Stimulated activated CD8-positive, alpha-beta memory T cell treated with anti-CD3 and anti-CD28 coated beads, Interleukin-4, amount 100 ng/mL, for 1 hour (primary cell): ENCODE results near the gene AKNA.

ENCODE experiments used
- DNase-seq, 2 donors: peaks; one replicate each; pipeline ENCODE4 v3.0.0-alpha.2; 2020; ENCODE audit warnings: low read depth in 2 of 2, low spot score in 1 of 2

Gene AKNA

GRCh38 chr9:114308361-114308950, 79.3 kb downstream of the AKNA start:
- DNase-seq = no peak

GRCh38 chr9:114307899-114308267, 79.9 kb downstream of the AKNA start:
- DNase-seq = no peak

DNA sequence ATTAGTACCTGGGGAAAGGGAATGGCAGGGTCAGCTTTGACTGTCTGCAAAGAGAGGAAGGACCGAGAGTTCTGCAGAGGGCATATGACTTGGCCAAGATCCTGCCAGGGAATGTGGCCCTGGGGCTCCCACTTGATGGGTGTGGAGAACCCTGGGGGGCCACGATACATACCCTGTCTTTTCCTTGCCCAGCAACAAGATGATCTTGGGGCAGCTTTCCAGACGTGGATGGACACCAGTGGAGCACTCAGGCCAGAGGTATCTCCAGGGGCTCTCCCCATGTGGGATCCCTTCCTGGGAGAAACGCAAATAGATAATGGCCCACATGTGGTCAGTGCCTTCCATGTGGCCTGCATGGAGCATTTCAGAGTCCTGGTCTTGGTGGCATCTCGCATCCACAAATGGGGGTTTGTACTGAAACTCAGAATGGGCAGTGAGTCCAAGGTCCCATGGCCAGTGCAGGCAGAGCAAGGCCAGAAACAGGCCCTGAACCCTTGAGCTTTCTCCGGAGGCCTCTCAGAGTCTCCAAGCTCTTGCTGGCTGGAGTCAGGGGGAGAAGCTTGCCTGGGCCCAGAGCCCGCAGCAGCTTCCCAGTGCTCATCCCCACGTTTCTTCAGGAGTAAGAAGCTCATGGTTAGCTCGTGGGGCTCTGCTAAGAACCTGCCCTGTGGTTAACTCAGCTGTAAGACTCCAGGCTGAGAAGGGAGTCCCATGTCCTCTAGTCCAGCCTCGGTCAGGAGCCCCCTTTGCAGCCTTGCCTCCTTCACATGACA, 83.2 kb downstream of the AKNA start:
- DNase-seq = no peak

DNA sequence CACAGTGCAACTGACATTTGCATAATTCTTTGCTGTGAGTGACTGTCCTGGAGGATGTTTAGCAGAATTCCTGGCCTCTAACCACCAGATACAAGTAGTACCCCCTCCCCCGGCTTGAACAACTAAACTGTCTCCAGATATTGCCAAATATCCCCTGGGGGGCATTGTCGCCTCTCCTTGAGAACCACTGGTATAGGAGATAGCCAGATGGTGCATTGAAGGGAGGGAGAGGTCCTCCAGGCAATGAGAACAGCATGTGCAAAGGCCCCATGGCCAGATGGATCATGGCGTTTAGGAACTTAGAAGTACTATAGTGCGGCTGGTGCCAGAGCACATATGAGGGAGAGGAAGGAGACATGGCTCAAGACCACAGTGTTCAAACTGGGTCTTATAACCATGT, 83.8 kb downstream of the AKNA start:
- no peak for DNase-seq

DNA sequence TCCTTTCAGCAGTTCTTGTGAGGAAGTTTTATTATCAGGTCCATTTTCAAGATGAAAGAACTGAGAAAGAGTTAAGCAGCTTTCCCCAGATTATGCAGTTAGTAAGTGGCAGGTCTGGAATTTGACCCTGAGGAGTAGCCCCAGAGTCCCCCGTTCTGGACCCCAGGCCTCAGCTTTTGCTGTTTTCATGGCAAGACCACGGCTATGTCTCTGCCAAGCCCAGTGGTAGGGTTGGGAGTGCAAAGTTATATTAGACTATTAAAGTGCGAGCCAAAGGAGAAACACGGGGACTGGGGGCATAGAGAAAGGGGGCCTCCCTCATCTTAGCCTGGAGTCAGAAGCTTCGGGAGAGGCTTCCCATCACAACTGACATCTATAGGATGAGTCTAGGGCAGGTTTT, 84.2 kb downstream of the AKNA start:
- no peak for DNase-seq

GRCh38 chr9:114302727-114303126, 85.1 kb downstream of the AKNA start:
- no peak for DNase-seq

- DNase-seq = no peak
Observed at GRCh38 chr9:114301798-114302565, 85.8 kb downstream of the AKNA start.

DNA sequence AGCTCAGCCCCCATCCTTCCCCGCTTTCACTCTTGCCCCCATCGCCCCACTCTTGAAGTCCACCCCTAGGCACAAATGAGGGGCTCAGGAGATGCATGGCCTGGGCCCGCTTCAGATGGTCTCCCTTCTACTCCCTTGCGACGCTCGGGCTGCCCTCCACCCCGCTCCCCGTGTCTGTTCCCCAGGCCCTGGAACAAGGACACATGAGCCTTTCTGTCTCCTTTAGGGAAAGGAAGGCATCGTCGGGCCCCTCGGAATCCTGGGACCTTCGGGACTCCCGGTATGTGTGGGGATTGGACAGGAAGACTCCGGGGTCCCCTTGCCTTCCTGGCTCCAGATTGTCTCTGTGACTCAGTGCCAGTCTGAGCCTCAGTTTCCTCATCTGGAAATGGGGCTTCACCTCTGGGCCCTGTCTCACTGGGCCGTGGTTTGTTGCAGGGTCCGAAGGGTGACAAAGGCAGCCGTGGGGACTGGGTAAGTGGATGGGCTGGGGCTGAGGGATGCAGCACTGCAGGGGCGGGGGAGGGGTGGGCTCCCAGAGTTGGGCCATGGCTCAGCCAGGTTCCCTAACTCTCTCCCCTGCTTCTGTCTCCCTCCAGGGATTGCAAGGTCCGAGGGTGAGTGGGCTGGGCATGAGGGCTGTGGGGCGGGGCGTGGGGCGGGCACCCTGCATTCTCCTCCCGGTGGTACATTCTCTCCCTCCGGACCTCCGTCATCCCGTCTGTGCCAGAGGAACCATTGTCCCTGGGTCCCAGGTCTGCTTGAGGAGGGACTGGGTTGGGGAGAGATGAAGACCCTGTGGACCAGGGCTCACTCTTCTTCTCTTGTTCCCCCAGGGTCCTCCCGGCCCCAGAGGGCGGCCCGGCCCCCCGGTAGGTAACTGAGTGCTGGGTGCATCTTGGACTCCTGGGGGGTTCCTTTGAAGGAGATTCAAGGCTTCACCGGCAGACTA, 86.7 kb downstream of the AKNA start:
- DNase-seq = no peak

DNA sequence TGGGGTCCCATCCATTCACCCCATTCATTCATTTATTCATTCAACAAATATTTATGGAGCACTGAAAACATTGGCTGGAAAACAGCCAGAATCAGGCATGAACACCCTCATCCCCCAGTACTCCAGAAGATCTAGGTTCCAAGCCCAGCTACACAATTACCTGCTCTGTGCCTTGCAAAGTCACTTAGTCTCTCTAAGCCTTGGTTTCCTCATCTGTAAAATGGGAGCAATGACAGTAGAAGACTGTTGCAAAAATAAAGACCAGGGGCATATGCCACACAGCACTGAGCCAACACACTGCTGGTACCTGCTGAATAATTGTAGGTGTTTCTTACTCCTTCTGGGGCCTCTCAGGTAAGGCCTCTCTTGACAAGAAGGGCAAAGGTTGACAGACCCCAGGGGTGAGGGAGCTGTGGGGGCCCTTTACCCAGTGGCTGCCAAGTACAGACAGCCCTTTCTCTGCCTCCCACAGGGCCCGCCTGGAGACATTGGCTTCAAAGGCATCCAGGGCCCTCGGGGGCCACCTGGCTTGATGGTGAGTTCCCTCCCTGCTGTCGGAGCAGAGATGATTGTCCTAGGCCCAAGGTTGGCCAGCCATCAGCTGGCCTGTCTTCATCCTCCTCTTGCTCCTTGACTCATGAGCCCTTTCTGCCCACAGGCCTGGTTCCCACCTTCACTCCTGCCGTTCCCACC, 87.5 kb downstream of the AKNA start:
- DNase-seq = no peak

DNA sequence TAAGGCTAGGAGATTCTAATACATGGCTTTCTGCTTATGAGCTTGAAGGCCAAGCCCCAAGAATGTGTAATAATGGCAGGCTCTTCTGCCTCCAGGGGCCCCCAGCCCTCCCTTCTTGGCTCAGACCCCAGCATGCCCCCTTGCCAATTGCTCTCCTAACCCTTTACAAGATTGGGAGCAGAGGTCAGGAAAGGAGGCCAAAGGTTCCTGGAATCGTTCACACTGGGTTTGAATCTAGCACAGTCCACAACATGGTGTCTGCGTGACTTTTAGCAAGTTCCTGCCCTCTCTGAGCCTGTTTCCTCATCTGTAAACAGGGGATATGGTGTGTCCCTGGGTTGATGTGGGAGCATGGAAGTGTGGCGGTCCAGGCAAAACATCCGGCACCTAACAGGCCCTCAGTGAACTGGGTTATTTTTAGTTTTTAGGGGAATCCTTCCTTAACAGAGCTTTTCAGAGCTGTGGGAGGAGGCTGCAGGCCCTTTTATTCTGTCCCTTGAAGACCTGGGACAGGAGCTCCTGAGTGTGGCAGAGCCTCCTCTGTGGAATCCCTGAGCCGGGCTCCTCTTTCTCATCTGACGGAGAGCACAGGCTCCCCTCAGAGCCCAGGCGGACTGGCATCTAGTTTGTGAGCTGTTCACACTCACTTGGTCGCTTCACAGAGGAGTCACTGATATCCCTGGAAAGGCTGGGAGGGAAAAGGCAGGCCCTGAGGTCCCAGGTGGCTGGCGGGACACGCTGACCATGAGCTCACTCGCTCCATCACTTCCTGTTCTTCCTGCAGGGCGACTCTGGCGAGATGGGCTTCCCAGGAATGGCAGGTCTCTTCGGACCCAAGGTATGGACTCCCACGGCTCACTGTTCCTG, 88.3 kb downstream of the AKNA start:
- no peak for DNase-seq

DNA sequence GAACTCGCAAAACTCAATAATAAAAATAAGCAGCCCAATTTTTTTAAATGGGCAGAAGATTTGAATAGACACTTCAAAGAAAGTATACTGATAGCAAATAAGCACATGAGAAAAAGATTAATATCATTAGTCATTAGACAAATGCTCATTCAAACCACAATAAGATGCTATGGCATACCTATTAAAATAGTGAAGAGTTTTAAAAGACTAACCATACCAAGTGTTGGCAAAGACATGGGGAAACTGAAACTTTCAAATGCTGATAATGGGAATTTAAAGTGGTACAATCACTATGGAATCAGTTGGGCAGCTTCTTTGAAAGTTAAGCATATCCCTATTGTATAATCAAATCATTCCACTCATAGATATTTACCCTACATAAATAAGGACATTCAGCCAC, 91.4 kb downstream of the AKNA start:
- DNase-seq = no peak

- DNase-seq = no peak
Observed at GRCh38 chr9:114294664-114295063, 93.1 kb downstream of the AKNA start.

DNA sequence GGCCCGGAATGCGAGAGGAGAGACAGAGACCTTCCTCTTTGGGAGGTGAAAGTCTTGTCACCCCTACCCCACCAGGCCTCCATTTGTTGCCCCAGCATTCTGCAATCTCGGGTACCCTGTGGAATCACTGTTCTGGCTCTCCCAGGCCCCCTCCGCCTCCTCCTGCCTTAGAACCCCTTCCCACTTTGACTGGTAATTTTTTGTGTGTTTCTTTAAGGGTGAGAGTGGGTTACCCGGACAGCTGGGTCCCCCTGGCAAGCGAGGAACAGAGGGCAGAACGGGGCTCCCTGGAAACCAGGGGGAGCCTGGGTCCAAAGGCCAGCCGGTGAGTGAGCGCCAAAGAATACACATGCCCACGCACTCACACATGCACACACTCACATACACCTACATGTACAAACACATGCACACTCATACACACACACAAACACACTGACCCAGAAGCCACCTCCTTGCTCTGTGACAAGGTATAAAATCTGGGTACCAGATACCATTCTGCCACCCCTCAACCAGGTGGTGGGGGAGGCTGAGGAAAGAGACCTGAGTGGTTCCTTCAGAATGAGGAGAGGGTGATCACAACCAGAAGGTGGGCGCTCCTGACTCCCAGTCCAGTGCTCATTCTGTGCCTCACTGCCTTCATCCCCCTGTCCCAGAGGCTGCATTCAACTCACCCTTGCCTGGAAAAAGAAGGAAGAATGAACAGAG, 95.7 kb downstream of the AKNA start:
- DNase-seq = no peak

DNA sequence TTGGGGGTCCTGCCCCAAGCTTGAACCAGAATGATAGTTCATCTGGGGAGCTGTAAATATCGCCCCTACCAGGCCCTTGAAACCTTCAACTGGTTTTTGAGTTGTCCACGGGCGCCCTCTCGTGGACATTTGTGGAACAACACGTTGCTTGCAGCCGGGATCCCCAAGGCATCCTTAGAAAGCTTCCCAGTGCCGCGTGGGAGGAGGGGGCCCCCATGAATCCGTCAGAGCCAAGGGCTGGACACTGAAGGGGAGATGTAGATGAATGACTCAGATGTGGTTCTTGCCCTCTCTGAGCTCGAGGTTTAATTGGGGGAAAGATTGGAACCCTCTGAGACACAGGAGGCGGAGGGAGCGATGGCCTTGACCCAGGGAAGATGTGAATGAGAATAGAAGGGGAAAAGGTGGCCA, 96.7 kb downstream of the AKNA start:
- peak; percentile 52 for DNase-seq

- DNase-seq = no peak
Observed at GRCh38 chr9:114290561-114290986, 97.2 kb downstream of the AKNA start.

DNA sequence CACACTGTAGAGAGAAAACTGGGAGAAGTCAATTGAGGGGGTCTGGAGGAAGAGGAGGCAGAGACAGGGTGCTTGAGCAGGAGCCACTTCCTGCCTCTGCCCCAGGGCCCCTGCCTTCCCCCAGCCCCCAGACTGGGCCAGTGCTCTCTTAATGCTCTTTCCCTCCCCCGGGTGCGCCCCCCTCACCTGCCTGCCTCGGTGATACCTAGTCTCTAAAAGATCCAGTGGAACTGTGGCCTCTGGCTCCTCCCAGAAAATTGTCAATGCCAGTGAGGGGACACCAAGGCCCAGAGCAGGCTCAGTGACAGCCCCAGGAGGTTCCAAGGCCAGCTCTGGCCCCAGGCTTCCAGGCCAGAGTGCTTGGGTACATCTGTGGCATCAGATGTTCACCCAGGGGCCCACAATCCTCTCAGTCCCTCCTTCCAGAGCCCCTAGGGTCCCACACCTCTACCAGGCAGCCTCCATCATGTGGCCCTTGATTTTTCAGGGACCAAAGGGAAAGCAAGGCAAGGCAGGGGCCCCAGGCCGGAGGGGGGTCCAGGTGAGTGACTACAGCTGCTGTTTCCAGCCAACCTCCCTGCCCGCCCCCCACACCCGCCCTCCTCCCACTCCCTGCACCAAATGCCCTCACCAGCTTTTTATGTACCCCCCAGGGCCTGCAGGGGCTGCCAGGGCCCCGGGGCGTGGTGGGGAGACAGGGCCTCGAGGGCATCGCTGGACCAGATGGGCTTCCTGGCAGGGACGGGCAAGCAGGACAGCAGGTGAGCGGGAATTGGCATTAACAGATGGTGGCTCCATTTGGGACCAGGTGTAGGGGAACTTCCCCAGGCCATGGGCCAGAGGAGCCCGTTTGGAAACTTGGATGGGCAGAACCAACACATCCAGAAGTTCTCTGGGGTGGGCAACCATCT, 98.0 kb downstream of the AKNA start:
- no peak for DNase-seq

DNA sequence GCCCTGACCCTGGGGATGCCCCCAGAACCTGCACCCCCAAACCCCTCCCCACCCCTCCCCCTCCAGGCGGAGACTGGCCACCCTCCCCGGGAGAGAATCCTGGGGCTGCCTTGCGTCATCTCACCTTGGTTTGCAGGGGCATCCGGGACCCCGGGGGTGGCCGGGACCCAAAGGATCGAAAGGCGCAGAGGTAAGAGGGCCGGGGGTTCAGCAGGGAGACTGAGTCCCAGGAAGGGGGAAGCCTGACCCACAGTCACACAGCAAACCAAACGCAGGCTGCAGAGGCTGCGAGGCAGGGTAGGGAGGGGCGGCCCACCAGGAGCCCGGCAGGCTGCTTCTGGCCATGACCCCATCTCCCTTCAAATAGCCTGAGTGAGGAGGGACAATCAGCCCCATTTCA, 98.7 kb downstream of the AKNA start:
- no peak for DNase-seq
